Panc1 (cell line): ENCODE measurements around the gene ANKRD30A.

Experiments
- POLR2AphosphoS5 ChIP-seq: IDR thresholded peaks from 2 replicates; pipeline ENCODE4 v1.6.1; 2012; ENCODE audit warnings: mild to moderate bottlenecking, low read depth, low read length, moderate library complexity
- SIN3A ChIP-seq: IDR thresholded peaks from 2 replicates; pipeline ENCODE4 v1.6.1; 2012; ENCODE audit warnings: low read depth, mild to moderate bottlenecking, low read length, moderate library complexity, borderline replicate concordance; ENCODE audit not compliant: insufficient read depth
- TCF7L2 ChIP-seq: IDR thresholded peaks from 2 replicates; pipeline ENCODE4 v1.6.1; 2011; ENCODE audit warnings: mild to moderate bottlenecking, low read depth, low read length, inconsistent platforms
- TF ChIP-seq, protein P1 (sequence below): fragments of 450-650 bp; IDR thresholded peaks from 2 replicates; pipeline ENCODE4 v1.5.1; 2017; ENCODE audit warnings: mild to moderate bottlenecking
- TF ChIP-seq, protein P2 (sequence below), 2 experiments: IDR thresholded peaks; 2 replicates each; pipeline ENCODE4 v1.6.1; 2011 to 2012; ENCODE audit warnings: low read depth in 2 of 2, control low read depth in 1 of 2, low read length in 1 of 2, mild to moderate bottlenecking in 1 of 2, moderate library complexity in 1 of 2; ENCODE audit not compliant: insufficient read depth in 1 of 2

DNA sequence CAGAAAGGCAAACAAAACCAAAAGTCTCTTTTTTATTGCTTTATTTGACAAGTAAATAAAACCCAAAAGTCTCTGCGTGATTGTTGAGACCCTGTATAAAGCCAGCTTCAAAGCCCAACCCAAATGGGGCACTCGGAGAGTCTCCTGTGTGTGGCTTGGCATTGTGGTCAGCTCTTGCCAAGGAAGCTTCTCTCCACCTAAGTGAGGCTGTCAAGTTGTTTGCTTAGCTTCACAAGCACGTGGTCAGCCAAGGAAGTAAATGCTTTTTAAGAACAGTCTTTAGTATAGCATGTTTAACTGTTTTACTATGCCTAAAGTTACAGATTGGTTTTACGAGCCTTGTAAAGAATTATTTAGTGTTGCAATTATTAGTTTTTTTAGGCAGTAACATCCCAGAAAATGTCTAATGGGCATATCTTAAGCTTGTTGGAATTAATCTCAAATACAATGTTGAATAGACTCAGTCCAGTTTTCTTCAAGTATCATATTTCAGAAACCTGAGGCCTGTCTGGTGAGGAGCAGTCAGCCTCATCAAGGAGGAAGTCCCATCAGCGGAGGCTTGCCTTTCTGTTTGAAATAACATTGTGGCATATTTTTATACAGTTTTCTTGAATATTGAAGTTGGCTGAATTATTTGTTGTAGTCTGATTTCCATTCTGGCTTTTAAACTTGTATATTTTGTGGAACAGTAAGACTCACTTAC is 144.3 kb downstream of the ANKRD30A start:
- no peak for TF ChIP-seq POLR2AphosphoS5
- TF ChIP-seq, protein P1, sequence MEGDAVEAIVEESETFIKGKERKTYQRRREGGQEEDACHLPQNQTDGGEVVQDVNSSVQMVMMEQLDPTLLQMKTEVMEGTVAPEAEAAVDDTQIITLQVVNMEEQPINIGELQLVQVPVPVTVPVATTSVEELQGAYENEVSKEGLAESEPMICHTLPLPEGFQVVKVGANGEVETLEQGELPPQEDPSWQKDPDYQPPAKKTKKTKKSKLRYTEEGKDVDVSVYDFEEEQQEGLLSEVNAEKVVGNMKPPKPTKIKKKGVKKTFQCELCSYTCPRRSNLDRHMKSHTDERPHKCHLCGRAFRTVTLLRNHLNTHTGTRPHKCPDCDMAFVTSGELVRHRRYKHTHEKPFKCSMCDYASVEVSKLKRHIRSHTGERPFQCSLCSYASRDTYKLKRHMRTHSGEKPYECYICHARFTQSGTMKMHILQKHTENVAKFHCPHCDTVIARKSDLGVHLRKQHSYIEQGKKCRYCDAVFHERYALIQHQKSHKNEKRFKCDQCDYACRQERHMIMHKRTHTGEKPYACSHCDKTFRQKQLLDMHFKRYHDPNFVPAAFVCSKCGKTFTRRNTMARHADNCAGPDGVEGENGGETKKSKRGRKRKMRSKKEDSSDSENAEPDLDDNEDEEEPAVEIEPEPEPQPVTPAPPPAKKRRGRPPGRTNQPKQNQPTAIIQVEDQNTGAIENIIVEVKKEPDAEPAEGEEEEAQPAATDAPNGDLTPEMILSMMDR: no peak
- TF ChIP-seq SIN3A: no peak
- TF ChIP-seq, protein P2, sequence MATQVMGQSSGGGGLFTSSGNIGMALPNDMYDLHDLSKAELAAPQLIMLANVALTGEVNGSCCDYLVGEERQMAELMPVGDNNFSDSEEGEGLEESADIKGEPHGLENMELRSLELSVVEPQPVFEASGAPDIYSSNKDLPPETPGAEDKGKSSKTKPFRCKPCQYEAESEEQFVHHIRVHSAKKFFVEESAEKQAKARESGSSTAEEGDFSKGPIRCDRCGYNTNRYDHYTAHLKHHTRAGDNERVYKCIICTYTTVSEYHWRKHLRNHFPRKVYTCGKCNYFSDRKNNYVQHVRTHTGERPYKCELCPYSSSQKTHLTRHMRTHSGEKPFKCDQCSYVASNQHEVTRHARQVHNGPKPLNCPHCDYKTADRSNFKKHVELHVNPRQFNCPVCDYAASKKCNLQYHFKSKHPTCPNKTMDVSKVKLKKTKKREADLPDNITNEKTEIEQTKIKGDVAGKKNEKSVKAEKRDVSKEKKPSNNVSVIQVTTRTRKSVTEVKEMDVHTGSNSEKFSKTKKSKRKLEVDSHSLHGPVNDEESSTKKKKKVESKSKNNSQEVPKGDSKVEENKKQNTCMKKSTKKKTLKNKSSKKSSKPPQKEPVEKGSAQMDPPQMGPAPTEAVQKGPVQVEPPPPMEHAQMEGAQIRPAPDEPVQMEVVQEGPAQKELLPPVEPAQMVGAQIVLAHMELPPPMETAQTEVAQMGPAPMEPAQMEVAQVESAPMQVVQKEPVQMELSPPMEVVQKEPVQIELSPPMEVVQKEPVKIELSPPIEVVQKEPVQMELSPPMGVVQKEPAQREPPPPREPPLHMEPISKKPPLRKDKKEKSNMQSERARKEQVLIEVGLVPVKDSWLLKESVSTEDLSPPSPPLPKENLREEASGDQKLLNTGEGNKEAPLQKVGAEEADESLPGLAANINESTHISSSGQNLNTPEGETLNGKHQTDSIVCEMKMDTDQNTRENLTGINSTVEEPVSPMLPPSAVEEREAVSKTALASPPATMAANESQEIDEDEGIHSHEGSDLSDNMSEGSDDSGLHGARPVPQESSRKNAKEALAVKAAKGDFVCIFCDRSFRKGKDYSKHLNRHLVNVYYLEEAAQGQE (IDR thresholded peaks at IDR 0.05; ENCODE audit: insufficient read depth in 1 of 2, low read depth in 2 of 2, low read length in 1 of 2): no peak
- no peak for TF ChIP-seq TCF7L2
